ES-I3 (cell line): ENCODE data around the gene NDUFB3.
"Not testable (repeated sequence)": the region's sequence is repeated elsewhere in the genome, so short reads cannot be mapped to it uniquely, and the experiment has no call there.

ENCODE experiments used
- H3K36me3 ChIP-seq: 2 replicates; pipeline ENCODE4 v1.6.1; 2013; ENCODE audit warnings: mild to moderate bottlenecking, low read length, control low read depth, moderate library complexity; ENCODE audit not compliant: insufficient read depth
- H3K4me1 ChIP-seq: 2 replicates; pipeline ENCODE4 v1.6.1; 2013; ENCODE audit warnings: mild to moderate bottlenecking, control low read depth, low read length; ENCODE audit not compliant: insufficient read depth
- H3K9ac ChIP-seq: 2 replicates; pipeline ENCODE4 v1.6.1; 2013; ENCODE audit warnings: low read depth, mild to moderate bottlenecking, low read length, moderate library complexity
- H3K9me3 ChIP-seq: 2 replicates; pipeline ENCODE4 v1.6.1; 2013; ENCODE audit warnings: mild to moderate bottlenecking, low read length, moderate library complexity; ENCODE audit not compliant: control insufficient read depth, insufficient read depth

NDUFB3 gene

DNA sequence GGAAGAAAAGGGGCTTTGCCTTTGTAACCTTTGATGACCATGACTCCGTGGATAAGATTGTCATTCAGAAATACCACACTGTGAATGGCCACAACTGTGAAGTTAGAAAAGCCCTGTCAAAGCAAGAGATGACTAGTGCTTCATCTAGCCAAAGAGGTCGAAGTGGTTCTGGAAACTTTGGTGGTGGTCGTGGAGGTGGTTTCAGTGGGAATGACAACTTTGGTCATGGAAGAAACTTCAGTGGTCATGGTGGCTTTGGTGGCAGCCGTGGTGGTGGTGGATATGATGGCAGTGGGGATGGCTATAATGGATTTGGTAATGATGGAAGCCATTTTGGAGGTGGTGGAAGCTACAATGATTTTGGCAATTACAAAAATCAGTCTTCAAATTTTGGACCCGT lies 8.3 kb upstream of the NDUFB3 start:
- not testable (repeated sequence) for H3K36me3 ChIP-seq, H3K4me1 ChIP-seq, H3K9me3 ChIP-seq, H3K9ac ChIP-seq

- Histone ChIP-seq H3K9ac (no peak overlapping the region), H3K36me3 (no peaks in the 10 kb centered on the region), H3K9me3 (no peaks in the 10 kb centered on the region), H3K4me1 (no peaks in the 10 kb centered on the region)
These were observed 6.9 kb upstream of the NDUFB3 start for GRCh38 chr2:201064797-201065329.

DNA sequence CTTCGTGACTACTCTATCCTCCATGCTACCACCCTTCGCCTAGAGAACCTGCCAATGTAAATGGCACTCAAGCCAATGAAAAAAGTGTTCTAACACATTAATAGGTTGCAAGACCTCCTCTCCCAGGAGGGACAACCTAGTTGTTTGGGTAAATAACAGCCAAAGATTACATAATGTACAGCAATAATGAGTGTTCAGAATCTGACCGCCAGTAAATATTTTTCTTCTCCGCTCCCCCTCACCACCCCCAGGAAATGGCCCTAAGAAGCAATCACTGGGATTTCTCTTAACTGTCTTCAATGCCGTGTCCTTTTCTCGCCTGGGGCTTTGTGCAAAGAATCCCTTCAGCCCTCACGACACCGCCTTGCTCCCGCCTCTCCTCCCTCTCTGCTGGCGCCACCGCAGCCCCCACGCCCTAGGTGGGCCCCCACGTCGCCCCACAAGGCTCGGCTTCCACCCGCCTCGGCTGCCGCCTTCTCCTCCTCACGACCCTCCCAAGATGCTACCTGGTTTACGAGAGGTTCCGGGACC lies 788 bp upstream of the NDUFB3 start:
- no peaks in the 10 kb centered on the region for H3K4me1 ChIP-seq

DNA sequence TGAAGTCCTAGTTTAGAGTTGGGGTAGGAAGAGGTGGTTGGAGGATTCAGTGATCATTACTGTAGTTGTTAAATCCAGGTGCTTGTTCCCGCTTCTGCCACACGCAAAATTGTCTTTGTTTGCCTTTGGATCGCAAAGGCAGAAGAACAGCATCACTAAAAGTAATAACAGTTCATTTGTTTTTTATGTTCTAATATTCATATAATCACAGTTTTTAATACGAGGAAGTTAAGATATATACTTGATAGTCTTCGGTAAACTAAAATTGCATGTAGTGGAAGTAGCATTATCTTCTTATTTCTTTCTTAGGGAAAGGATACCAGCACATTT lies 365 bp downstream of the NDUFB3 start:
- Histone ChIP-seq H3K4me1 (no peaks in the 10 kb centered on the region), H3K9ac (peak overlapping the region; percentile 69), H3K36me3 (no peaks in the 10 kb centered on the region), H3K9me3 (no peaks in the 10 kb centered on the region)

More for the DNA sequence above, 788 bp upstream of the NDUFB3 start:
- Histone ChIP-seq H3K36me3 (no peaks in the 10 kb centered on the region), H3K9ac (peak overlapping the region; percentile 69), H3K9me3 (no peaks in the 10 kb centered on the region)

DNA sequence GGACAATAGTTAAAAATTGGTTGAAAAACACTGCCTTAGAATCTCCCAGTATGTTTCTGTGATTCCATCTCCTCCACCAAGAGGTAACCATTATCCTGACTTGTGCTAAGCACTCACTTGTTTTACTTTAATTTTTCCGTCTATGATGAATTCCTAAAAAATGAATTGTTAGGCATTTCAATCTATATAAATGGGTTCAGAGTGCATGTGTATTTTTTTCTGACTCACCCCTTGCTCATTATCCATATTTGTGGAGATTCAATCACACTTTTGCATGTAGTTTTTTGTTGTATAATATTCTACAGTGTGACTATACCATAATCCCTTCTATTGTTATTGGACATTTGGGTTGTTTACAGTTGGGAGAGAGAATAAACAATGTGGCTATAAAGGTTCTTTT lies 1.3 kb downstream of the NDUFB3 start:
- Histone ChIP-seq H3K4me1 (no peaks in the 10 kb centered on the region), H3K9ac (no peak overlapping the region), H3K36me3 (no peaks in the 10 kb centered on the region), H3K9me3 (no peaks in the 10 kb centered on the region)

DNA sequence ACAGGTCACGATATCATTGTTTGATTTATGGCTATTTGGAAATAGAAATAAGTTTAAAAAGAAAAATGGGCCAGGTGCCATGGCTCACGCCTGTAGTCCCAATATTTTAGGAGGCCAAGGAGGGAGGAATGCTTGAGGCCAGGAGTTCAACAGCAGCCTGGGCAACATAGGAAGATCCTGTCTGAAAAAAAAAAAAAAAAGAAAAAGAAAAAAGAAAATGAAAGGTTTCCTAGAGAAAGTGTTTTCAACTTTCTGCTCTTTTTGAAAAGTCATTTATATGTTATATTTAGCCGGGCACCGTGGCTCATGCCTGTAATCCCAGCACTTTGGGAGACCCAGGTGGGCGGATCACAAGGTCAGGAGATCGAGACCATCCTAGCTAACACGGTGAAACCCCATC lies 3.2 kb downstream of the NDUFB3 start:
- H3K36me3 ChIP-seq, result no peaks in the 10 kb centered on the region
- no peaks in the 10 kb centered on the region for H3K4me1 ChIP-seq

GRCh38 chr2:201084863-201085262 lies 13.1 kb downstream of the NDUFB3 start:
- H3K36me3 ChIP-seq, result no peaks in the 10 kb centered on the region
- no peaks in the 10 kb centered on the region for H3K9me3 ChIP-seq
- H3K4me1 ChIP-seq, result no peaks in the 10 kb centered on the region
- no peak overlapping the region for H3K9ac ChIP-seq

More for the DNA sequence above, 3.2 kb downstream of the NDUFB3 start:
- no peaks in the 10 kb centered on the region for H3K9me3 ChIP-seq
- H3K9ac ChIP-seq, result no peak overlapping the region

GRCh38 chr2:201090574-201090973 lies 18.8 kb downstream of the NDUFB3 start:
- H3K9ac ChIP-seq, result no peak overlapping the region
- no peaks in the 10 kb centered on the region for H3K9me3 ChIP-seq
- no peaks in the 10 kb centered on the region for H3K4me1 ChIP-seq
- no peaks in the 10 kb centered on the region for H3K36me3 ChIP-seq

- Histone ChIP-seq H3K9me3 (no peaks in the 10 kb centered on the region), H3K4me1 (no peaks in the 10 kb centered on the region), H3K9ac (no peak overlapping the region), H3K36me3 (no peaks in the 10 kb centered on the region)
These were observed 21.8 kb downstream of the NDUFB3 start for GRCh38 chr2:201093573-201093972.

DNA sequence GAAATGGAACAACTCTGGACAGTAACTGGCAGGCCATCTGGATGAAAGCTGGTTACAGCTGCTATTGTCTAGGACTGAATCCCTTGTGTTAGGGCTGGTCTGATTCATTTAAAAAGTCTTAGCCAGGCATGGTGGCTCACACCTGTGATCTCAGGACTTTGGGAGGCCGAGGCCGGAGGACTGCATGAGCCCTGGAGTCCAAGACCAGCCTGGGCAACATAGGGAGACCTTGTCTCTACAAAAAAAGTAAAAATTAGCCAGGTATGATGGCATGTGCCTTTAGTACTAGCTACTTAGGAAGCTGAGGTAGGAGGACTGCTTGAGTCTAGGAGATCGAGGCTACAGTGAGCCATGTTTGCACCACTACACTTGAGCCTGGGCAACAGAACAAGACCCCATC lies 28.7 kb downstream of the NDUFB3 start:
- Histone ChIP-seq H3K9ac (no peak overlapping the region), H3K9me3 (no peaks in the 10 kb centered on the region), H3K36me3 (no peaks in the 10 kb centered on the region), H3K4me1 (no peaks in the 10 kb centered on the region)

- Histone ChIP-seq H3K4me1 (no peaks in the 10 kb centered on the region), H3K36me3 (no peaks in the 10 kb centered on the region), H3K9ac (no peak overlapping the region), H3K9me3 (no peaks in the 10 kb centered on the region)
These were observed 34.0 kb downstream of the NDUFB3 start for GRCh38 chr2:201105759-201106158.

DNA sequence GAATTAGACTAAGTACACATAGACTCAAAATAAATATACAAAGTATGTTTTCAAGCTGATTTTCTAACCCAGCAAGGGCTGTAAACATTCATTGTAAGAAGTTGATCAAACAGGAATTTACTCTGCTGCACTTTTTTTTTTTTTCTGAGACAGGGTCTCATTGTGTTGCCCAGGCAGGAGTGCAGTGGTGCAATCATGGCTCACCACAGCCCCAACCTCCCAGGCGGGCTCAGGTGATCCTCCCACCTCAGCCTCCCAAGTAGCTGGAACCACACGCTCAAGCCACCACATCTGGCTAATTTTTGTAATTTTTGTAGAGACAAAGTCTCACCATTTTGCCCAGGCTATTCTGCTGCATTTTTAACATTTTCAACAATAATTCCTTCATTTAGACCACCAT lies 35.8 kb downstream of the NDUFB3 start:
- no peaks in the 10 kb centered on the region for H3K4me1 ChIP-seq
- no peak overlapping the region for H3K9ac ChIP-seq
- no peaks in the 10 kb centered on the region for H3K36me3 ChIP-seq
- no peaks in the 10 kb centered on the region for H3K9me3 ChIP-seq

DNA sequence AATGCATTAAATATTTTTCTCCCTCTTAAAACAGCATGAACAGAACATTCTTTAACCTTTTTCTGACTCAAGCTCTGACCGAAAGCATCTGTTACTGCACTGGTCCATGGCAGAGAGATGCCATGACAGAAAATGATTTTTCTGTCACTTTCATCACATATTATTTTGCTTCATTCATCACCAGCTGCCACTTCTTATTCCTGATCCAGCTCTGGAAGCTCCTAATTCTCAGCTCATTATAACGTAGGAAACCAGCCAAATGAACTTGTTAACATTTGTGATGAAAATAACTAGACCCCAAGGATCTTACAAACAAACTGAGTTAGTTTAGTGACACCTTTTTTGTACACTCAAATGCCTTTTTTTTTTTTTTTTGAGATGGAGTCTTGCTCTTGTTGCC lies 36.5 kb downstream of the NDUFB3 start:
- H3K4me1 ChIP-seq, result no peaks in the 10 kb centered on the region

DNA sequence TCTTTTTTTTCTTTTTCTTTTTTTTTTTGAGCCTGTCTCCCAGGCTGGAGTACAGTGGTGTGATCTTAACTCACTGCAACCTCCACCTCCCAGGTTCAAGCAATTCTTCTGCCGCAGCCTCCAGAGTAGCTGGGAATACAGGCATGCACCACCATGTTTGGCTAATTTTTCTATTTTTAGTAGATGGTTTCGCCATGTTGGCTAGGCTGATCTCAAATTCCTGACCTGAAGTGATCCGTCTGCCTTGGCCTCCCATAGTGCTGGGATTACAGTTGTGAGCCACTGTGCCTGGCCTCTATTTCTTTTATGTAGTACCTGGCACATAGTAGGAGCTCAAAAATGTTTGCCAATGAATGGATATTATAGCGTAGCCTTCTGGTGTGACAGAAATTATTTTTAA lies 37.4 kb downstream of the NDUFB3 start:
- Histone ChIP-seq H3K36me3 (no peaks in the 10 kb centered on the region), H3K9me3 (no peaks in the 10 kb centered on the region), H3K9ac (no peak overlapping the region), H3K4me1 (no peaks in the 10 kb centered on the region)

More for the DNA sequence above, 36.5 kb downstream of the NDUFB3 start:
- Histone ChIP-seq H3K9ac (no peak overlapping the region), H3K9me3 (no peaks in the 10 kb centered on the region), H3K36me3 (no peaks in the 10 kb centered on the region)

- no peak overlapping the region for H3K9ac ChIP-seq
- no peaks in the 10 kb centered on the region for H3K4me1 ChIP-seq
- no peaks in the 10 kb centered on the region for H3K9me3 ChIP-seq
- no peaks in the 10 kb centered on the region for H3K36me3 ChIP-seq
These were observed 38.8 kb downstream of the NDUFB3 start for GRCh38 chr2:201110615-201111014.

- Histone ChIP-seq H3K9ac (no peak overlapping the region), H3K9me3 (no peaks in the 10 kb centered on the region), H3K4me1 (no peaks in the 10 kb centered on the region), H3K36me3 (no peaks in the 10 kb centered on the region)
These were observed 39.3 kb downstream of the NDUFB3 start for GRCh38 chr2:201111096-201111495.
